A549 (cell line): ENCODE data around the gene C19orf53. TPM values are rescaled to one million over a fixed set of nuclear protein-coding genes. Genes with fewer than 3 reads are reported as not detected.

ENCODE experiments used
- ATAC-seq, 2 experiments: fragments of 200-7000 bp in 1 of 2; fragments of >200 bp in 1 of 2; cut with Nextera tagmentation in 1 of 2; cut with Tn5 transposase in 1 of 2; 3 replicates each; pipeline versions ENCODE4 v1.8.0 to v1.9.1; 2018 to 2020; ENCODE audit warnings: mild to moderate bottlenecking in 1 of 2, moderate library complexity in 1 of 2
- CTCF ChIA-PET: fragments of 300-600 bp; sonication (Branson Sonifier 250); formaldehyde crosslinking; extraction: SDS; loops from one replicate; lab custom pipeline; 2021; ENCODE audit warnings: antibody characterized with exemption, inconsistent platforms; lab: Yijun Ruan, JAX
- POLR2A ChIA-PET: fragments of 350-600 bp; formaldehyde crosslinking; extraction: SDS; loops from one replicate; lab custom pipeline; 2021; ENCODE audit warnings: antibody characterized with exemption, inconsistent platforms; lab: Yijun Ruan, JAX
- DNase-seq, 2 experiments: peaks; one replicate each; pipeline versions ENCODE4 v3.0.0 to v3.0.0-alpha.2; 2011 to 2016; ENCODE audit warnings: low read depth in 1 of 2, low spot score in 1 of 2
- FAIRE-seq: peaks from 2 replicates; lab custom pipeline; 2011; peaks lifted over from hg19 to GRCh38; lab: Jason Lieb, UNC
- H3K27ac ChIP-seq, 2 experiments: fragments of >200 bp; sonication (Bioruptor Twin); formaldehyde crosslinking; 3 replicates each; pipeline ENCODE4 v1.5.1; 2016 to 2017
- H3K4me1 ChIP-seq: fragments of >200 bp; sonication (Bioruptor Twin); formaldehyde crosslinking; 3 replicates; pipeline ENCODE4 v1.6.1; 2016
- H3K4me2 ChIP-seq: fragments of >200 bp; sonication (Bioruptor Twin); formaldehyde crosslinking; 3 replicates; pipeline ENCODE4 v1.6.1; 2016
- H3K4me3 ChIP-seq: fragments of >200 bp; sonication (Bioruptor Twin); formaldehyde crosslinking; 3 replicates; pipeline ENCODE4 v1.5.1; 2016
- H3K9me3 ChIP-seq: fragments of >200 bp; sonication (Bioruptor Twin); formaldehyde crosslinking; 3 replicates; pipeline ENCODE4 v1.6.1; 2016
- ATOH8 ChIP-seq: fragments of 250-450 bp; sonication (Bioruptor Pico); IDR thresholded peaks from 2 replicates; pipeline ENCODE4 v1.5.0; 2020; ENCODE audit warnings: low read depth, mild to moderate bottlenecking, moderate library complexity
- CBX2 ChIP-seq: fragments of 200-600 bp; sonication (generic); IDR thresholded peaks from 2 replicates; pipeline ENCODE4 v1.6.1; 2016; ENCODE audit warnings: low read depth, mild to moderate bottlenecking, borderline replicate concordance
- CEBPB ChIP-seq, 2 experiments: fragments of >200 bp in 1 of 2; sonication (Bioruptor Twin) in 1 of 2; formaldehyde crosslinking in 1 of 2; IDR thresholded peaks; 2 replicates each; pipeline ENCODE4 v1.6.1; 2012 to 2016
- CTCF ChIP-seq: fragments of >200 bp; sonication (Bioruptor Twin); formaldehyde crosslinking; IDR thresholded peaks from 3 replicates; pipeline ENCODE4 v1.5.1; 2016
- EHMT2 ChIP-seq: fragments of 200-600 bp; sonication (generic); IDR thresholded peaks from 2 replicates; pipeline ENCODE4 v1.6.1; 2016; ENCODE audit warnings: antibody characterized with exemption, low read depth, mild to moderate bottlenecking, moderate library complexity
- HDAC2 ChIP-seq: fragments of 200-600 bp; sonication (generic); IDR thresholded peaks from 2 replicates; pipeline ENCODE4 v1.6.1; 2016
- HEYL ChIP-seq: fragments of 250-450 bp; sonication (Bioruptor Pico); IDR thresholded peaks from 2 replicates; pipeline ENCODE4 v1.8.0; 2021; ENCODE audit warnings: mild to moderate bottlenecking, moderate library complexity
- HOXB5 ChIP-seq: fragments of 250-450 bp; sonication (Bioruptor Pico); IDR thresholded peaks from 2 replicates; pipeline ENCODE4 v1.5.0; 2020; ENCODE audit warnings: mild to moderate bottlenecking, moderate library complexity
- JUNB ChIP-seq: fragments of >200 bp; sonication (Bioruptor Twin); formaldehyde crosslinking; IDR thresholded peaks from 2 replicates; pipeline ENCODE4 v1.6.1; 2016
- KDM5A ChIP-seq: fragments of 200-600 bp; sonication (generic); IDR thresholded peaks from 2 replicates; pipeline ENCODE4 v1.6.1; 2016; ENCODE audit warnings: antibody characterized with exemption, mild to moderate bottlenecking
- NR3C1 ChIP-seq: fragments of >200 bp; sonication (Bioruptor Twin); formaldehyde crosslinking; IDR thresholded peaks from 3 replicates; pipeline ENCODE4 v1.6.1; 2017
- PBX3 ChIP-seq: IDR thresholded peaks from 2 replicates; pipeline ENCODE4 v1.6.1; 2012
- POLR2A ChIP-seq: IDR thresholded peaks from 2 replicates; pipeline ENCODE4 v1.6.1; 2012; ENCODE audit warnings: mild to moderate bottlenecking, low read length
- POLR2AphosphoS2 ChIP-seq: conservative IDR thresholded peaks from 2 replicates; pipeline ENCODE4 v1.6.1; 2012; ENCODE audit warnings: low read length, improper control_type of control experiment, inconsistent platforms
- REST ChIP-seq: fragments of 200-600 bp; sonication (generic); IDR thresholded peaks from 2 replicates; pipeline ENCODE4 v1.6.1; 2016; ENCODE audit warnings: antibody characterized with exemption, mild to moderate bottlenecking, moderate library complexity
- TFCP2L1 ChIP-seq: fragments of 250-450 bp; sonication (Bioruptor Pico); IDR thresholded peaks from 2 replicates; pipeline ENCODE4 v1.5.0; 2021; ENCODE audit warnings: mild to moderate bottlenecking
- ZNF302 ChIP-seq: fragments of 250-450 bp; sonication (Bioruptor Pico); IDR thresholded peaks from 2 replicates; pipeline ENCODE4 v1.9.0; 2021; ENCODE audit warnings: inconsistent platforms, mild to moderate bottlenecking, moderate library complexity
- WGBS: methylation state at CpG from one replicate; pipeline ENCODE4 v1.1.6; 2017; ENCODE audit errors: missing lambda C conversion rate; 5-methylcytosine and 5-hydroxymethylcytosine counted together
- polyA plus RNA-seq, 4 experiments: library from polyadenylated mRNA; depleted of rRNA in 3 of 4; stranded (reverse); fragments of >200 nt; fragmentation: RNase III in 1 of 4; extraction: RNeasy Plus Mini Kit Qiagen cat#74134 plus additional on column Dnase treatment in 1 of 4; gene quantifications; 2 replicates in 3 of 4; 3 replicates in 1 of 4; pipeline ENCODE4 v1.2.3, GENCODE V29; 2011 to 2017

C19orf53 gene
- polyA plus RNA-seq, 2 of the 4 experiments (the other 2 are of a cell fraction) = 105 to 143 TPM

- ATAC-seq = no peak
Observed at GRCh38 chr19:13813147-13813546, 38.9 kb downstream of the C19orf53 start.

More at GRCh38 chr19:13813147-13813546, 38.9 kb downstream of the C19orf53 start:
- no peak for TF ChIP-seq EHMT2
- no peak for TF ChIP-seq PBX3
- TF ChIP-seq HDAC2 = no peak
- TF ChIP-seq CEBPB (IDR thresholded peaks at IDR 0.05) = no peak
- TF ChIP-seq TFCP2L1 (CRISPR knock-in tag) = no peak
- TF ChIP-seq ATOH8 (CRISPR knock-in tag) = no peak
- TF ChIP-seq POLR2AphosphoS2 = no peak
- no peak for TF ChIP-seq JUNB
- no peak for TF ChIP-seq POLR2A
- TF ChIP-seq NR3C1 = no peak
- TF ChIP-seq CBX2 = no peak
- TF ChIP-seq HEYL (CRISPR knock-in tag) = no peak
- no peak for TF ChIP-seq KDM5A
- no peak for TF ChIP-seq CTCF
- no peak for TF ChIP-seq REST
- TF ChIP-seq HOXB5 (CRISPR knock-in tag) = no peak
- no peak for TF ChIP-seq ZNF302 (CRISPR knock-in tag)
- Histone ChIP-seq H3K4me2 (no peak overlapping the region), H3K27ac (no peak overlapping the region), H3K4me3 (no peak overlapping the region), H3K4me1 (no peaks in the 10 kb centered on the region), H3K9me3 (no peaks in the 10 kb centered on the region)
- FAIRE-seq = no peak
- no peak for DNase-seq
- WGBS = 100% methylated on average over 1 of the region's 2 CpGs
- ChIA-PET CTCF (interaction anchor here (1.0 kb wide), 1 partner anchor 20 kb away, joined by 3 read pairs; no protein-coding TSS in a partner anchor), POLR2A (no interaction called here)
